ENCODE data around the gene USHBP1.

The USHBP1 gene

GRCh38 chr19:17243830-17244617 is 20.5 kb downstream of the USHBP1 start:
- peaks cover 10% of the 10 kb centered on the region for H3K4me1 ChIP-seq (ENCODE audit: low read depth, poor library complexity, severe bottlenecking)
- no peaks in the 10 kb centered on the region for H3K36me3 ChIP-seq (ENCODE audit: insufficient read depth)
- no peak overlapping the region for H3K4me3 ChIP-seq (IDR thresholded peaks at IDR 0.05; ENCODE audit: insufficient read depth, low read depth, low read length)
- H3K4me2 ChIP-seq, result peak overlapping the region; percentile 50
- H3K27me3 ChIP-seq (ENCODE audit: insufficient read depth, low read depth), result no peaks in the 10 kb centered on the region
- H3K9ac ChIP-seq, result no peak overlapping the region
- TF ChIP-seq CTCF (conservative IDR thresholded peaks at IDR 0.05; ENCODE audit: low read depth, low read length), result no peak
- H2AFZ ChIP-seq (ENCODE audit: low read depth), result no peak overlapping the region
- H3K27ac ChIP-seq, result no peak overlapping the region
- H4K20me1 ChIP-seq (ENCODE audit: insufficient read depth), result no peaks in the 10 kb centered on the region
- no peaks in the 10 kb centered on the region for H3K79me2 ChIP-seq (ENCODE audit: insufficient read depth, low read depth)

- Histone ChIP-seq H3K4me1 (ENCODE audit: low read depth, poor library complexity, severe bottlenecking) (peaks cover 10% of the 10 kb centered on the region), H3K27ac (no peak overlapping the region), H3K36me3 (ENCODE audit: insufficient read depth) (no peaks in the 10 kb centered on the region), H3K79me2 (ENCODE audit: insufficient read depth, low read depth) (no peaks in the 10 kb centered on the region), H2AFZ (ENCODE audit: low read depth) (no peak overlapping the region), H3K4me2 (peak overlapping the region; percentile 4; the same call in 1 of the 2 replicates), H3K9ac (no peak overlapping the region), H4K20me1 (ENCODE audit: insufficient read depth) (no peaks in the 10 kb centered on the region), H3K27me3 (ENCODE audit: insufficient read depth, low read depth) (no peaks in the 10 kb centered on the region), H3K4me3 (IDR thresholded peaks at IDR 0.05; ENCODE audit: insufficient read depth, low read depth, low read length) (no peak overlapping the region)
- no peak for TF ChIP-seq CTCF (conservative IDR thresholded peaks at IDR 0.05; ENCODE audit: low read depth, low read length)
These were observed 21.2 kb downstream of the USHBP1 start for GRCh38 chr19:17243211-17243829.

GRCh38 chr19:17242431-17243208 is 21.9 kb downstream of the USHBP1 start:
- H3K9ac ChIP-seq, result no peak overlapping the region
- H3K4me3 ChIP-seq (IDR thresholded peaks at IDR 0.05; ENCODE audit: insufficient read depth, low read depth, low read length), result no peak overlapping the region
- peaks cover 10% of the 10 kb centered on the region for H3K4me1 ChIP-seq (ENCODE audit: low read depth, poor library complexity, severe bottlenecking)
- TF ChIP-seq CTCF (conservative IDR thresholded peaks at IDR 0.05; ENCODE audit: low read depth, low read length), result no peak
- no peak overlapping the region for H2AFZ ChIP-seq (ENCODE audit: low read depth)
- no peaks in the 10 kb centered on the region for H3K27me3 ChIP-seq (ENCODE audit: insufficient read depth, low read depth)
- H3K36me3 ChIP-seq (ENCODE audit: insufficient read depth), result no peaks in the 10 kb centered on the region
- H4K20me1 ChIP-seq (ENCODE audit: insufficient read depth), result no peaks in the 10 kb centered on the region
- H3K79me2 ChIP-seq (ENCODE audit: insufficient read depth, low read depth), result no peaks in the 10 kb centered on the region
- H3K4me2 ChIP-seq, result no peak overlapping the region
- no peak overlapping the region for H3K27ac ChIP-seq

- no peak overlapping the region for H3K27ac ChIP-seq
These were observed 23.6 kb downstream of the USHBP1 start for GRCh38 chr19:17240826-17241399.

More at GRCh38 chr19:17240826-17241399, 23.6 kb downstream of the USHBP1 start:
- Histone ChIP-seq H3K4me3 (IDR thresholded peaks at IDR 0.05; ENCODE audit: insufficient read depth, low read depth, low read length) (no peak overlapping the region), H3K36me3 (ENCODE audit: insufficient read depth) (no peaks in the 10 kb centered on the region), H3K4me2 (no peak overlapping the region), H2AFZ (ENCODE audit: low read depth) (no peak overlapping the region), H3K27me3 (ENCODE audit: insufficient read depth, low read depth) (no peaks in the 10 kb centered on the region), H4K20me1 (ENCODE audit: insufficient read depth) (no peaks in the 10 kb centered on the region), H3K4me1 (ENCODE audit: low read depth, poor library complexity, severe bottlenecking) (peaks cover 5% of the 10 kb centered on the region), H3K79me2 (ENCODE audit: insufficient read depth, low read depth) (no peaks in the 10 kb centered on the region), H3K9ac (no peak overlapping the region)
- no peak for TF ChIP-seq CTCF (conservative IDR thresholded peaks at IDR 0.05; ENCODE audit: low read depth, low read length)

Measured in KMS-11 (cell line).